DLD1 (cell line): ENCODE data around the gene ZDHHC18.

Experiments
- in situ Hi-C: cut with HindIII; loops from 2 replicates; pipeline ENCODE4 v1.10.0; 2017; ENCODE audit warnings: low sequenced_read_pairs

The ZDHHC18 gene

GRCh38 chr1:26826261-26827105 is at the start of gene ZDHHC18:
ZDHHC18 (plus strand) TSS chr1:26826688; CDS start chr1:26826805, 117 bp downstream.
- in situ Hi-C loops = no loop called here

- in situ Hi-C loops = no loop called here
These were observed 47.3 kb upstream of the ZDHHC18 start for GRCh38 chr1:26779098-26779668.

- in situ Hi-C loops = no loop called here
These were observed 46.0 kb upstream of the ZDHHC18 start for GRCh38 chr1:26780344-26780957.

- in situ Hi-C loops = no loop called here
These were observed 45.2 kb upstream of the ZDHHC18 start for GRCh38 chr1:26781206-26781825.

- in situ Hi-C loops = no loop called here
These were observed 43.8 kb upstream of the ZDHHC18 start for GRCh38 chr1:26782521-26783212.

GRCh38 chr1:26783646-26784022 is 42.9 kb upstream of the ZDHHC18 start:
- in situ Hi-C loops = no loop called here

- in situ Hi-C loops = no loop called here
These were observed 42.2 kb upstream of the ZDHHC18 start for GRCh38 chr1:26784023-26784871.

GRCh38 chr1:26784886-26785285 is 41.6 kb upstream of the ZDHHC18 start:
- in situ Hi-C loops = loop anchor here (5.0 kb wide), 1 partner anchor 193 kb away; no protein-coding TSS in a partner anchor

GRCh38 chr1:26785611-26786436 is 40.7 kb upstream of the ZDHHC18 start:
- in situ Hi-C loops = loop anchor here (5.0 kb wide), 1 partner anchor 194 kb away; no protein-coding TSS in a partner anchor

- in situ Hi-C loops = loop anchor here (5.0 kb wide), 1 partner anchor 194 kb away; no protein-coding TSS in a partner anchor
These were observed 39.8 kb upstream of the ZDHHC18 start for GRCh38 chr1:26786437-26787380.

- in situ Hi-C loops = loop anchor here (5.0 kb wide), 1 partner anchor 195 kb away; no protein-coding TSS in a partner anchor
These were observed 39.1 kb upstream of the ZDHHC18 start for GRCh38 chr1:26787381-26787705.

GRCh38 chr1:26787706-26788514 is 38.6 kb upstream of the ZDHHC18 start, which contains the start of gene PIGV:
PIGV (plus strand) TSS chr1:26787950; CDS start chr1:26790816, 2,866 bp downstream.
- in situ Hi-C loops = loop anchor here (5.0 kb wide), 1 partner anchor 196 kb away; no protein-coding TSS in a partner anchor

- in situ Hi-C loops = loop anchor here (5.0 kb wide), 1 partner anchor 196 kb away; no protein-coding TSS in a partner anchor
These were observed 38.0 kb upstream of the ZDHHC18 start for GRCh38 chr1:26788515-26788785.

- in situ Hi-C loops = loop anchor here (5.0 kb wide), 1 partner anchor 197 kb away; no protein-coding TSS in a partner anchor
These were observed 37.5 kb upstream of the ZDHHC18 start for GRCh38 chr1:26788836-26789611.

GRCh38 chr1:26789612-26789865 is 36.9 kb upstream of the ZDHHC18 start:
- in situ Hi-C loops = loop anchor here (5.0 kb wide), 1 partner anchor 197 kb away; no protein-coding TSS in a partner anchor

GRCh38 chr1:26789931-26790330 is 36.6 kb upstream of the ZDHHC18 start:
- in situ Hi-C loops = loop anchor here (5.0 kb wide), 1 partner anchor 198 kb away; no protein-coding TSS in a partner anchor
